Activated CD8-positive, alpha-beta memory T cell treated with anti-CD3 and anti-CD28 coated beads, Interleukin-2, amount 50 U/mL, for 48 hours (primary cell): ENCODE results near the gene PLA2G4E.
A peak's percentile ranks its signal among the peaks of the same experiment; 100 is the strongest.

Source experiments
- DNase-seq: peaks from one replicate; pipeline ENCODE4 v3.0.0-alpha.2; 2020

The PLA2G4E gene

DNA sequence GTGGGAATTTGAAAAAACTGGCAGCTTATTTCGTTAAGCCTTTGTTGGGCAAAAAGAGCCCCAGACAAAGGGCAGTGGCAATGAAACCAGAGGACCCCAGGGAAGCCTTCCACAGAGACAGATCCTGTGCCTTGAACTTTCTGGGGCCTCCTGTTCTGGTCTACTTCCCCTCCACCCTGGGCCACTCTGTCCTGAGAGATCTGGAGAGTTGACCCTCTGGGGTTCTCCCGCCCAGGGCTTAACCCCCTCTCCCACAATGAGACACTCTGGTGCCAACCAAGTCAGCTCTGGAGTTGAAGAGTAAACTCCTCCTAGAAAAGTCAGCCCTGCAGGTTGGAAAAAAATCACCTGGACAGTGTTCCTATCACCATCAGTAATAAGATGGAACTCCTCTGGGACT is 69.3 kb downstream of the PLA2G4E start:
- no peak for DNase-seq

DNA sequence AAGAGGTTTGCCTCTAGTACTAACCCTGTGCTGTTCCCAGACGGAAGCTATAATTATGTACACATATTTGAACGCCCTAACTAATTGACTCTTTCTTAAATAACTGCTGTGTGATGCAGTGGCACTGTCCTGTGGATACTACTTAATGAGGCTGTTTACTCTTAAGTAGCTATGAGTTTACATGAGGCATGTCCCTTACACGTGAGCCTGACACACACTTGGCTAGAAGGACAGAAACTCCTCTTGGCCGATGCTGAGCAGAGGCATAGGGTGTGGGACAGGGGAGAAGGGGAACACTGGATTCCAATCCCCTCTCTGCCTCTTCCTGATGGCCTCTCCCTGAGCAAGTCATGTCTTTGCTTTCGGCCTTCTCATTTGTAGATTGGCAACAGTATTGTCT is 70.4 kb downstream of the PLA2G4E start:
- no peak for DNase-seq

DNA sequence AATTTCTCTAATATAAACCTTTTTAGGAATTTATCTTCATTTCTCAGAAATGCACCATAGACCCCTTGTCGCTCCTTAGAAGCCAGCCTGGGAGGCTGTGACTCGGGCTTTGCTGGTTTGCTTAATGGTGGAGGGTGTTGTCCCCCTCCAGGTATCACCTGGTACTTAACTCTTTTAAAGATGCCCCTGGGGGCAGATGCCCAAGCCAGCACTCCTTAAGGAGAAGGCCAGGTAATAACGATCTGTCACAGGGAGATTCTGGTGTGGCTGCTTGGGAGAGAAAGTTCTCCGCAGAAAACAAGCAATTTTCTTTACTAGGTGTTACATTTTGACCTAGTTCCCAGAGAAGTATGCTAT is 70.7 kb downstream of the PLA2G4E start:
- DNase-seq, result no peak

DNA sequence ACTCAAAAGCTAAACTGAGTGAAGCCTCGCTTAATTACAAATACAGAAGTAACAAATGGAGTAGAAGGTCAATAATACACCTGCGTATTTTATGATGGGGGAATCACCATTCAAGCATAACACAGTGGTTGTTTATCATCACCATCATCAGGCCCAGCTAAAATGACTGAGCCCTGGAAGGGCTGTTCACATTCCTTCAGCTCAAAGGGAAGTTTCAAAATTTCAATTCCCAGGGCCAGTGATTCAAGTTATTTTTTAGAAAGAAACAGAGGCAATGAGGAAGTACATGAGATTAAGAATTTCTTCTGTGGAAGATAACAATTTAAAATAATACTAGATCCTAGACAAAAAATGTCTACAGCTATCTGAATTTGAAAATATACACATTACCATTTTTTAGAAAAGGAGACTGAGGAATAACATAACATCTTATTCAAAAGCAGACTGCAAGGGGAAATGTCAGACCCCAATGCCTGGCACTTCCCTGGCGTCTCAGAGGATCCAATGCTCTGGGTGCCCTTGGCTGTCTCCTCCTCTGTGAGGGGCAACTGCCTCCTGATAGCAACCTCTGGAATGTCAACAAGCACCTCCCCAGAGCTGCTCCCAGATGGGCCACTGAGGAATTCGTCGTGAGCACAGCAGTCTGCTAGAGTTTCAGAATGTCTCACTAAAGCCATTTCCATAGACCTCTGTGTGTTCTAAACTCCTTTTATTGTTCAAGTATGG is 71.3 kb downstream of the PLA2G4E start:
- DNase-seq, result no peak

DNA sequence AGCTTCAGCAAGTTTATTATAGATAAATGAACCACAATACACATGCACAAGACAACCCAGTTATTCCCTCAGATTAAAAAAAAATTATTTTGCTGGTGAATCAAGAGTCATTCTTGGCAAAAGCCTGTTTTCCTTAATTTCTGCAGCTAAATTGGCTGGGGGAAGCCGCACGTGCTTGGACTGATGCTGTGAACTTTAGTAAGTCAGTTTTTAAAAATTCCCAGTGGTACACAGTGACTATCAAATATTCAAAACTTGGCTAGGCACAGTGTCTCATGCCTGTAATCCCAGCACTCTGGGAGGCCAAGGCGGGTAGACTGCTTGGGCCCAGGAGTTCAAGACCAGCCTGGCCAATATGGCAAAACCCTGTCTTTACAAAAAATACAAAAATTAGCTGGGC is 72.4 kb downstream of the PLA2G4E start:
- no peak for DNase-seq

DNA sequence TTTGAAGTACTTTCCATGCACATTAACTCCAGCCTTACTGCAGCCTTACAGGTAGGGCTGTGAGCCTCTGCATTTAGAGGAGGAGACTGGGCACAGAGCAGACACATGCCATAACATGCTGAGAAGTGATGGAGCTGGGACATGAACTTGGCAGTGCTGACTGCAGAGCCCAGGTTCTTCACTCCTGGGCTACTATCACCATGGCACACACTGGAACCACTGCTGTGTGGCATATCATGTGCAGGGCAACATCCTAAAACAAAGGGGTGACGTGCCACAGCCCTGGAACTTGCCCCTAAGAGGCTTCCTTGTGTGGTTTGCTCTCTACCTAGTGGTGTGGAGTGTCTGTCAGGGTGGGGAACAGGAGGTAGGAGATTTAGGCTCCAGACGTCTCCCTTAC is 73.9 kb downstream of the PLA2G4E start:
- DNase-seq, result no peak

DNA sequence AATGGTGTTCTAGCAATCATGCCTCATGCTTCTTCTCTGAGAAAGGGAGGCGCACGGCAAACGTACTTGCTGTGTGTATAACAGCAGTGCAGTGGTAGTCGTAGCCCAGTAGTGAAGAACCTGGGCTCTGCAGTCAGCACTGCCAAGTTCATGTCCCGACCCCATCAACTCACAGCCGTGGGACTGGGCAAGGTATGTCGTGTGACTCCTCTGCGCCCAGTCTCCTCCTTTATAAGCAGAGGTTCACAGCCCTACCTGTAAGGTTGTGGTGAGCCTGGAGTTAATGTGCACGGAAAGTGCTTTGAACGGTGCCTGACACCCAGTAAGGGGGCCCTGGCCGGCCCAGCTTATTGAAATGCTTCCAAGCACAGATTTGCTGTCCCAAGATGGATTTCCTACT is 75.1 kb downstream of the PLA2G4E start:
- no peak for DNase-seq

DNA sequence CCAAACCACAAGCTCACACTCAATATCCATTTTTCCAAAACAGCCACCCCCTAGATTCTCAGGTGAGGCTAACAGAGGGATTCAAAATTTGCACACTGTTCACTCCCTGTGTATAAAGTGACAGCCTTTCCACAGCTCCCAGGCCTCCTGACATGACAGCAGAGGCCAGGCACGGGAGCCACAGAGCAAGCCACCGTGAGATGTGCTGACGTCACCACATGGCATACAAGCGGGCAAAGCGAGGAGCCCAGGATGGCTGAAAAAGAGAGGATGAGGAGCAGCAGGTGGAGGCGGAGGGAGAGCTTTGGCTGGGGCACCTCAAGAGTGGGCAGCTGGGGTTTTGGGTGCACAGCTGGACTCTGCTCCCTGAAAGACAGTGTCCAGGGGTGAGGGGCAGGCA is 75.6 kb downstream of the PLA2G4E start:
- DNase-seq, result no peak

DNA sequence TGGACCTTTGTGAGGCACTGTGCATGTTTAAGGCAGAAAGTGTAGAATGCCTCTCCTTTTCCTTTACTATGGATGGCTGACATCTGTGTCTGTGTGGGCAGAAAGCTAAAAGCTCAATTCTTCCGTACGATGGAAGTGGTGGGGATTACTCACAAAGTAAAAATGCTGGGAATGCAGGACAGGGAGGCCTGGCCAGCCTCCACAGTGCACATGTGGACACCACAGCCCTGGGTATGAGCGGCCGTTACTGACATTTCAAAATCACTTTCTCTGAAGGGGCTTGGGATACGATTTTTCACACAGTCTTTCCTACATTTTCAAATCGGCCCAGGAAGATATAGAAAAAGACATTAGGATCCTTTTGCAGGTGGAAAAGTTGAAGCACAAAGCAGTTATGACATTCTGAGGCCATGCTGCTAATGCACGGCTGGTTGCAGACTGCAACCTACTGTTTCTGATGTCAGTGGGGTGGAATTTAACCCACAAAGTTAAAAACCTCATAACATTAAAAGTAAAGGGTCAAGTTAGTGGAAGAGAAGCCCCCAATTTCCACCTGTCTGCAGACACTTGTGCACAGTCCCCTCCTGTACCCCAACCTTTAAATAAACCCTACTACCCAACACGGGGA is 76.4 kb downstream of the PLA2G4E start:
- DNase-seq, result no peak

DNA sequence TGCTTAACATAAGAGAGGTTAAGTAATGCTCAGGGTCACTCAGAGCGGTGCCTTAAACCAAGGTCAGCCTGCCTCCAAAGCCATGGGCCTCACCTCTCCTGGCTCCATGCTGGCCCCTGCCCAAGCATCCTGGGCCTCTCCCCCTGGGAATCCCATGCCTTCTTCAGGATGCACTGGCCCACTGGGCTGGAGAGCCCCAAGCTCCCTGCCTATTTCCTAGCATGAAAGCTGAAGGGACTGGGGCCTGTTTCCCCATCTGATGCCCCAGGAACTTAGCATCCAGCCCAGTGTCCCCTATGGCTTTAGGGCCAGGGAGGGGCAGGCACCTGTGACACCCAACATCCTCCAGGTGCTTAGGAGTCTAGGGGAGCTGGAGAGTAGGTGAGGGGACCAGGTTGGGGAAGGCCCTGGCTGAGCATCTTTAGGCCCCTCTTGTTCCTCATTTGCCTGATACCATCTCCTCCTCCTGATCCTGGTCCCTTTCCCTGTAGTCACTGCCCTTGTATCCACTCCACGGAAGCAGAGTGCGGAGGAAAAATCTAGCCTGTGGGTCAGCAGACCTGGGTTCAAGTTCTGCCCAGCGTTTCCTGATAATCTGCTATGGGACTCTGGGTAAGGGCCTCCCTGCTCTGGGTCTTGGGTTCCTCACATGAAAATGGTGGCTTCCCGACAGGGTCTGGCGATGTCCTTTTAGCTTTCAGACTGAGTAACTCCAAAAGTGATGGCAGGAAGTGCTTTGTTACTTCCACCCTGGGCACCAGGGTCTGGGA is 77.1 kb downstream of the PLA2G4E start:
- DNase-seq, result no peak

DNA sequence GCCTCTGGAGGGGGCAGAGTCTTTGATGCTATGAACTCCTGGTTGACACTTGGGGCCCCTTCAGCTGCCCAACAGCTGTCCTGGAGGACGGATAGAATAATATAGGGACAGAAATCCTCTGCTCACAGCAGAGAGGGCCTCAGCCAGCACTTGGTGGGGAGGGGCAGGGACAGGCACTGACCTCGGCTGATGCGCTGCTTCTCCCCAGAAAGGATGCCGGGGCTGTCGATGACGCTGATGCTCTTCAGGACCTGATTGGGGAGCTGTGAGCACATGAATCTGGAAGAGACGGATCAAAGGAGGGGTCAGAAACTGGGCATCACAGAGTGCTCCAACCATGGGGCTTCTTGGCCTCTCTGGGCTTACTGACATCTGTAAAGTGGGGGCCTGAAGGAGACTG is 78.0 kb downstream of the PLA2G4E start:
- DNase-seq, result peak; percentile 36

DNA sequence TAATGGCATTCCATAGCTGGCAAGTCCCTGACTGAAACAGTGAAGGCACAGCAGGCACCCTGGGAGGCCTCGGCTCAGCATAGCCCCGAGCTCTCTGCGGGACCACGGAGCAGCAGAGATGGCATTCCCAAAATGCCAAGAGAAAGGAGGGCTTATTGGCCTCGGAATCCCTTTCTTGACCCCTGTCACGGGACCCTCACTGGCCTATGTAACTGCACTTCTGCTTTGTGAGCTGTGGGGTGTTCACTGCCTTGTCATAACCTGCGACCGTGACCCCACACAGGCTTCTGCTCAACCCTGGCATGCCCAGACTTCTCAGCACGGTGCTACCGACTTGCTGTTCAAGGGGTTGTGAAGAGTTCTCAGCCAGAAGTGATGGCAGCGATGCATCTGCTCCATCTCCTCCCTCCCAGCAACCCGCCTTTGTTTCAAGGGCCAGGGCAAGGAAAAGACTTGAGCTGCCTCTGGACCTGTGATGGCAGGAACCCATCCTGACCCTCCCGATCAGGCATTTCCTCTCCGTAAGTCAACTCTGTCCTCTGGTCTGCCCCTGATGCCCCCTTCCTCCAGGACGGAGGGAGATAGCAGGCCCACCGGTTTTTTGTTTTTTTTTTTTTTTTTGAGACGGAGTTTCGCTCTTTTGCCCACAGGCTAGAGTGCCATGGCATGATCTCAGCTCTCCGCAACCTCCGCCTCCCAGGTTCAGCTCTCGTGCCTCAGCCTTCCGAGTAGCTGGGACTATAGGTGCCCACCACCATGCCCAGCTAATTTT is 79.0 kb downstream of the PLA2G4E start:
- no peak for DNase-seq

DNA sequence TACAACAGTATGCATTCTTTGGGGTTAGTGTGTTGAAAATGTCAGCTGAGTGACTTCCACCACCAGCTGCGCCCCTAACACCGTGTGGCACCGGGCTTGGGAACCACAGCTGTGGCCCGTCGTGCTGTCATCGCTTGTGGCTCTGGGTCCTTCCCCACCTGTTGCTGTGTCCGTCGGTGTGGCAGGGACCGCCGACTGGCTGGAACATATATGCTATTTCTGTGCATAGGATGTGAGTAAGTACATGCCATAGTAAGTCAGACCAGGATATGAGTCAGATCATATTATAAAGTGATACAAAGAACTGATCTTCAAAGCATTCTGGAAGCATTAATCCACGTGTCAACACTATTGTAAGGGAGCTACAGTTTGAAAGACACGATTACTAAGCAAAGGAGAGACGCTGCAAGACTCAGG is 80.4 kb downstream of the PLA2G4E start:
- peak; percentile 79 for DNase-seq

DNA sequence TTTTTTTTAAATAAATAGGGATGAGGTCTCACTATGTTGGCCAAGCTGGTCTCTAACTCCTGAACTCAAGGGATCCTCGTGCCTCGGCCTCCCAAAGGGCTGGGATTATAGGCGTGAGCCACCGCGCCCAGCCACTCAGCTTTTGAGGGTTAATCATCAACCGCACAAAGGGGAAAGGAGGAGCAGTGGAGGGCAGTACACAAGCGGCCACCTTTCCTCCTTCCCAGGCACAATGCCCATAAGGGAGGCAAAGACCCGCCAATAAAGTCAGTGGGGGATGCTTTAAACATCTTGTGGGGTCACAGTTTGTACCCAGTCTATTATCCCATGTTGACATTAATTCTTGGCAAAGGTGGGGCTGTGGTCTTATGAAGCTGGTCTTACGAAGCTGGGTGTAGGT is 80.9 kb downstream of the PLA2G4E start:
- DNase-seq, result no peak

DNA sequence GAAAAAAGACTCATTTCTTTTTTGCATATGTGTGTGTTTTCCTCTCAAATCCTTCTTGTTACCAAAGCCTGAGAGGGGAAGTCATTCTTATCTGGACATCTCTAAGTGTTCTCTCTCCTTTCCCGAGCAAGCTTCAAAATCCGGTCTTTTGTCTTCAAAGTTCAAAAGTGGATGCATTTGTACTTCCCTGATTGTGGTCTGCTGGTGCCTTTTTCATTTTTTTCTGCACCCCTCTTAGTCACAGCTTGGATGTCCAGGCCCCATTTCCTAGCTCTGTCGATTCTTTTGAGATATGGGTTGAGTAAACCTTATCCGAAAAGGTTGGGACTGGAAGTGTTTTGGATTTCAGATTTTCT is 83.3 kb downstream of the PLA2G4E start:
- no peak for DNase-seq

DNA sequence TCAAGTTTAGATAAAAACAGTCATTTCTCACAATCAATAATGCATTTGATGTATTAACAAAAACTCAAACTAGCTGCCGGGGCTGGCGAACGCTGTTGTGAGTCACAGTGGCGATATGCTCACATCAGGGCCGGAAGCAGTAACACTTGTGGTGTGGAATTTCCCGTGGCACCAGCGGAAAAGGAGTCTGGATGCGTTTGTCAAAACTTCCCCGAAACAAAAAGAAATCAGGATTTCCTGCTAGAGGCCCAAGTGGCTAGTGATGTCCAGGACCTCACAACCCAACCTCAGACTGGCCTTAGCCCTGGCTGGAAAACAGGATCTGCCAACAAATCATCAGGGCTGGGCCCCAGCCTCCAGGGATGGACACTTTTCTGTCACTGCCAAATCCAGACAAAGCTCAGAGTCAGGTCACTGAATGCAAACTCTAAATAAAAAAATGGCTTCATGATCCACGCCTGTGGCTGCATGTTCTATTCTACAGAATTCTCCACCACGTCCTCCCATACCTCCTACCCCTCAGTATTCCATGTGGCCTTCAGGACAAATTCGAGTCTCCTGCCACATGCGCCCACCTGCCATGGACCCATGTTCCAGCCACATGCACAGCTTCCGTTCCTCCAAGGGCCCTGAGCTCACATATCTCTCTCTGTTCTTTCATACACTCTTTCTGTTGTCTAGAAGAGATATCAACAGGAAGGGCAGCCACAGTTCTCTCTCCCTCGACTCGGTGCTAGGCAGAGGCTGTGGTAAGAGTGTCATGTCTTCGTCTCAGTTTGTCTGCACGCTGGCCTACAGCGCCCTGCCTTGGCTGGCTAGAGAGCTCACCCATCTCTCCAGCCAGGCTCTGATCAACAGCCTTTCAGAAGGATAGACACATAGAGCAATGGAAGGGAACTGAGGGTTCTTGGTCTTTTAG is 83.9 kb downstream of the PLA2G4E start:
- peak; percentile 80 for DNase-seq

DNA sequence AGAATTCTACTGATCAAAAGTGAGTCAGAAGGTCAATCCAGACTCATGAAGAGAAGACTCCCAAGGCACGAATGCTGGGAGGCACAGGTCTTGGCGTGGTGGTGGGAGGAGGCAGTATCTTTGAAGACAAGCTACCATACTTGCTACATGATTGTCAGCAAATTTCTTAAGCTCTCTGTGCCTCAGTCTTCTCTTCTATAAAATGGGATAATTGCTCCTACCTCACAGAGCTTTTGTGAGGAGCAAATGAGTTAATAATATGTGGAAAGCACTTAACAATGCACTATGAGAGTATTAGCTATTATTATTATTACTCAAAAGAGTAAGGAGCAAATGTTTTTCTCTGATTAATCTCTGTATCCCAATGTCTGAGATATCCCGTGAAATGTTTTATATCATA is 84.7 kb downstream of the PLA2G4E start:
- no peak for DNase-seq

DNA sequence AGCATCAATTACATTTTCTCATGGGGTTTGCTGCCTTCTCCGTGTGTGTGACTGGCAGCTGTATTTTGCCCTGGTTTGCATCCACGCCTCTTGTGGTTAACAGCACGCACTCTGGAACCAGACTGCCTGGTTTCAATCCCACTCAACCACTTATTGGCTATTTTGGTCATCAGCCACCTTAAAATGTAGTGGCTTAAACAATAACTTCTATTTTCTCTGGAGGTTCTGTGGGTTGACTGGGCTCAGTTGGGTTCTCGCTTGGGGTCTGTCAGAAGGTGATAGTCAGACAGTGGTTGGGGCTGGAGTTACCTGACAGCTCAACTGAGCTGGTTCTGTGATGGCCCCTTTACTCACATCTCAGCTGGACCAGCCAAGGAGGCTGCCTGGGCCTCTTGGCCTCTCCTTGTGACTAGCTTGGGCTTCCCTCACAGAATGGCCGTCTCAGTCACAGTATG is 85.2 kb downstream of the PLA2G4E start:
- DNase-seq, result peak; percentile 69

DNA sequence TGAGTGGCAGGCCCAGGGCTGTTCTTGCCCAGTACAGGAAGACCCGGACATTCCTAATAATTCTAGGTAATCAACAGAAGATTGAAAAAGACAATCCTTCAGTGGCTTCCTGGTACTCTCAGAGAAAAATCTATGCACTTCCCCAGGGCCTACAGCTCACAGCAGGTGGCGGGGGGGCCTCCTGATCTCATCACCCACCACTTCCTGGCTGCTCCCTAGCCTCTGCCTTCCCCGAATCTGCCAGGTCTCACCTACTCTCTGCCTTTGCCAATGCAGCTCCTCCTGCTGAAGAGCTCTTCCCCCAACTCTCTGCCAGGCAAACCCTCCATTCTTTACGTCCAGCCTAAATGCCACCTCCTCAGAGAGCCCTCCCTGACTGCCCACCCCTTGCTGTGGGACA is 86.0 kb downstream of the PLA2G4E start:
- DNase-seq, result peak; percentile 80

DNA sequence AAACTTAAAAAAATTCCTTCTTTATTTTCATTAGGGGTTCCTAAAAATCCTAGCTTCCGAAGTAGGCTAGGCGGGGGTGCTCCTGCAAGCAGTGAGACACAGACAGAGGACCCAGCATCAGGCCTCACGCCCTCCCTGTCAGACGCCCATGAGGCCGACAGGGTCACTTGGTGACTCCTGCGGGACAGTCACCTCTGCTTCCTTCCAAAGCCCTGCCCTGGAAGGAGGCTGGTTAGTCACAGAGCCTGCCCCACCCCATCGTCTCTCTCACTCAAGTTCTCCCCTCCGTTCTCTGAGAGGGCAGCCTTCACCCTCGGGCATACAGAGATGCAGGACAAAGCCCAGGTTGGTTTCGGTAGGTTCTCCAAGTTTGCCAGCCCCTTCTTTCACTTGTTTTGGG is 87.1 kb downstream of the PLA2G4E start:
- DNase-seq, result no peak

DNA sequence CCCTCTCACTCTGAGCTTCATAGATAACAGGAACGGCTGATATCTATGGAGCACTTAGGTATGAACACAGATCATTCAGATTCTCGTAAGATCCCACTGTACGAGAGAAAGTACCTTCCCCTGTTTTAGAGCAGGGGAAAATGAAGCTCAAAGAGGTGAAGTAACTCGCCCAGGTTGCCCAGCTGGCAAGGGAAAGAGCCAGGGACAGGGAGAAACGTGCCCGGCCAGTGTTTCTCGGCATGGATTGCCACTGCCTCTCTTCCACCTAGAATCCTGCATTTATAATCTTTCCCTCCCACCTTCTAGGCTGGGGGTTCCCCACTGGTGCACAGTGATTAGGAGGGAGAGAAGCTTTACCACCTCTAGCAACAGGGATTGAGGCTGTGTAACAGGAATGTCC is 87.5 kb downstream of the PLA2G4E start:
- no peak for DNase-seq
